Right hindlimb (tissue), 1 donor: ENCODE data around the gene WDHD1.
"Not testable (repeated sequence)": the region's sequence is repeated elsewhere in the genome, so short reads cannot be mapped to it uniquely, and the experiment has no call there.

Source experiments
- DNase-seq: peaks from one replicate; pipeline ENCODE4 v3.0.0-alpha.2; 2018

WDHD1 gene

GRCh38 chr14:55047301-55048053 lies 20.6 kb upstream of the WDHD1 start:
- DNase-seq: no peak

- DNase-seq: no peak
Measured at GRCh38 chr14:55045087-55045486, 18.2 kb upstream of the WDHD1 start.

DNA sequence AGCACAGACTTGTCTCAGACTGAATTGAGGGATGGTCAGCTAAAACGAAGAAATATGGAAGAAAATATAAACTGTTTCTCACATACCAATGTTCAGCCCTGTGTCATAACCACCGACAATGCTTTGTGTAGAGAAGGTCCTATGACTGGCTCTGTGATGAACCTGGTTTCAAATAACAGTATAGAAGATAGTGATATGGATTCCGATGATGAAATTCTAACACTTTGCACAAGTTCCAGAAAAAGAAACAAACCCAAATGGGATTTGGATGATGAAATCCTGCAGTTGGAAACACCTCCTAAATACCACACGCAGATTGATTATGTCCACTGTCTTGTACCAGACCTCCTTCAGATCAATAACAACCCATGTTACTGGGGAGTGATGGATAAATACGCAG lies 16.6 kb upstream of the WDHD1 start:
- no peak for DNase-seq

DNA sequence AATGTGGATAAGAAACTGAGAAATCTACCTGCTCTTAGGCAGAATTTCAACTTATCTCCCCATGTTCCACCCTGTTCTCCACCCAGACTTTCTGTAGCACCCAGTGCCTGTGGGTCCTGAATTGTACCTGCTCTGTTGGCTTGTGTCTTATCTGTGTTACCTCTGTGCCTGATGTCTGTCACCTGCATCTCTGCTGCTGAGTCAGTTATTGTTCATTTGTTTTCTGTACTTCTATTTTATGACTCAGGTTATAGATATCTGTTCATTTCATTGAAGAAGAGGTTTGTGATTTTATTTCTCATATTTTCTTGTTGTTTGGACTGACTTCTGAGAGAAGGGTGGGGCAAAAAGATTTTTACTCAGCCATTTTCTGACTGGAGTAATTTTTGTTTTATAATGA lies 11.8 kb upstream of the WDHD1 start:
- DNase-seq: no peak

GRCh38 chr14:55037995-55038394 lies 11.1 kb upstream of the WDHD1 start:
- DNase-seq: not testable (repeated sequence)

GRCh38 chr14:55031190-55031589 lies 4.3 kb upstream of the WDHD1 start:
- no peak for DNase-seq

GRCh38 chr14:55028476-55028875 lies 1.6 kb upstream of the WDHD1 start:
- DNase-seq: no peak

GRCh38 chr14:55028066-55028465 lies 1.2 kb upstream of the WDHD1 start:
- no peak for DNase-seq

GRCh38 chr14:55026441-55026792 lies 482 bp downstream of the WDHD1 start:
- DNase-seq: no peak

- DNase-seq: no peak
Measured at GRCh38 chr14:55025948-55026347, 951 bp downstream of the WDHD1 start.

- DNase-seq: not testable (repeated sequence)
Measured at GRCh38 chr14:55024365-55024764, 2.5 kb downstream of the WDHD1 start.

DNA sequence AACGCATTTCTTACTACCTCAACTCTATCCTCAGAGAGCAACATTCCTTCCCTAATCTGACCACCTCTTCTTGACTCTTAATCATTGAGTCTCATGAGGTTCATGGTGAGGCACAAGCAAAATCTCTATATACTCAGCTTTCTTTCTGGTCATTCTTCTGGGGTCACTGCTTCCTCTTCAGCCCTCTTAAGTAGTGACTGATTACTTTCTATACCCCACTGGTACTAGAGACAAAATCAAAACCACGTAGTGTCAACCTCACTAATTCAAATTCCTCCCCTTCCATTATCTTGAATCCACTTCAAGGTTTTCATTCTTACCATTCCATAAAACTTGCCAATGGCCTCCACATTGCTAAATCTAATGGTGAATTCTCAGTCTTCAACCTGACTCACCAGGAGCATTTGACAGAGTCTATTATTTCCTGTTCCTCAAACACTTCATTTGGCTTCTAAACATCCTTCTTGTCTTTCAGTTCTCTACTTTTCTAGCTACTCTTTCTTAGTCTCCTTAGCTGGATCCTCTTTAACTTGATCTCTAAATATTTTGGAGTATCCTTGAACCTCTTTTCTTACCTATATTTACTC lies 6.8 kb downstream of the WDHD1 start:
- DNase-seq: no peak

- DNase-seq: no peak
Measured at GRCh38 chr14:55015006-55015405, 11.9 kb downstream of the WDHD1 start.

DNA sequence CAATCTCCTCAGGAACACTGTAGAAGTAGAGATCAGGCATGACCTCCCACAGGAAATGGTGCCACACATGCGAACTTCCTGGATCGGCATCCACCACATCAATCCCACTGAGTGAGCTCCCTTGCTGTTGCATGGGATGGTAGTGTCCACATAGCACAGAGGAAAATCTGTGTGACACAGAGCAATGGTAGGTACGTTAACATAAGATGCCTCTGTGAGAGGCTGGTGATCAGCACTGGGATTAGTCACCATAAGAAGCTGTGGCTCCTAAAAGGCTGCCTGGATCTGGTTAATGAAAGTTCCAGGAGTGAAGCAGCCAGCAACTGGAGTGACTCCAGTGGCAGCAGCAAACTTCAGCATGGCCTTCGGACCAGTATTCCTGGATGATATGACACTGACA lies 21.8 kb downstream of the WDHD1 start:
- no peak for DNase-seq

- no peak for DNase-seq
Measured at GRCh38 chr14:55000381-55000780, 26.5 kb downstream of the WDHD1 start.

DNA sequence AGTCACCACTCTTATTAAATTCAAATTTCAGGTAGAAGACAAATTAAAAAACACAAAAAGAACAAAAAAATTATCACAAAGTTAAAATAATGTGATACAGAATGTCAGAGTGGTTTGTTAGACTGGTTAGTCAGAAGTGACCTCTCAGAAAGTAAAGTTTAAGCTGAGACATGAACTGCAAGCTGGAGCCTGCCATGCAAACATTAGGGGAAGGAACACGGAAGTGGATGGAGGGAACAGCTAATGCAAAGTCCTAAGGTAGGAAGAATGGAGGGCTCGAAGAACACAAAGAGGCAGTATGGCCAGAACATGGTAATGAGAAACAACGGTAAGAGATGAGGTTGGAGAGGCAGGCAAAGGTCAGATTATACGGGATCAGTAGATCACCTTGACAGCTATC lies 41.7 kb downstream of the WDHD1 start:
- no peak for DNase-seq

GRCh38 chr14:54981698-54982097 lies 45.2 kb downstream of the WDHD1 start:
- no peak for DNase-seq

DNA sequence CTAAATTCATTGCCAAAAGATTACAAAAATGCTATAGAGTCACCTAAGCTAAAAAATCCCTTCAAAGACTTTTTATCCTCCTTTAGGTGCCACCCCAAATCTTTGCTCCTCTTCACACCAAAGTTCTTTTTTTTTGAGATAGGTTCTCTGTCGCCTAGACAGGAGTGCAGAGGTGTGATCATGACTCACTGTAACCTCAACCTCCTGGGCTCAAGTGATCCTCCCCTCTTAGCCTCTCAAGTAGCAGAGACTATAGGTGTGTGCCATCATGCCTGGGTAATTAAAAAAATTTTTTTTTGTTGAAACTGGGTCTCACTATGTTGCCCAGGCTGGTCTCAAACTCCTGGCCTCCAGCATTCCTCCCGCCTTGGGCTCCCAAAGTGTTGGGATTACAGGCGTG lies 47.9 kb downstream of the WDHD1 start:
- no peak for DNase-seq

- no peak for DNase-seq
Measured at GRCh38 chr14:54976316-54976715, 50.6 kb downstream of the WDHD1 start.

- no peak for DNase-seq
Measured at GRCh38 chr14:54975856-54976255, 51.0 kb downstream of the WDHD1 start.

- DNase-seq: no peak
Measured at GRCh38 chr14:54974788-54975414, 52.0 kb downstream of the WDHD1 start.

GRCh38 chr14:54967496-54967895 lies 59.4 kb downstream of the WDHD1 start:
- no peak for DNase-seq

DNA sequence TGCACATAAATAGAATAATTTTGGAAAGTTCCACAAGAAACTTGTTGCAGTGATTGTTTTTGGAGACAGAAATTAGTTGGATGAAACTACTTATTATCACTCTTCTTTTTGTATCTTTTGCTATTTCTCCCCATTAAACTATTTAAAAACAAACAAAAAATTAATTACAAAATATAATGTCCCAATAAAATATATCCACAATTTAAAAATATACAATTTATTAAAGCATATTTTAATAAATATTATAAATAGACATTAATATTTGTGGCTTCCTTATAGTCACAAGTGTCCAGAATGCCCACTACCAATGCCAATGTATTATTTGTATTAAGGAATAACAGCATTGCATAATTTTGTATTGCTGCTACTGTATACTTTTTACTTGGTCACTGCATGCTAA lies 71.8 kb downstream of the WDHD1 start:
- no peak for DNase-seq

GRCh38 chr14:54953609-54954008 lies 73.3 kb downstream of the WDHD1 start:
- not testable (repeated sequence) for DNase-seq

- not testable (repeated sequence) for DNase-seq
Measured at GRCh38 chr14:54952803-54953202, 74.1 kb downstream of the WDHD1 start.
